Ovary (tissue), 9 donors: ENCODE measurements around the gene RGS5. TPM values are rescaled to one million over a fixed set of nuclear protein-coding genes. Genes with fewer than 3 reads are reported as not detected.

Experiments
- DNase-seq, 5 donors: peaks; one replicate each; pipeline ENCODE4 v3.0.0-alpha.2; 2019 to 2020
- H3K27ac ChIP-seq, 2 donors: fragments of 200-600 bp; one replicate each; pipeline versions ENCODE4 v1.5.1 to v1.8.0; 2019 to 2022
- H3K27me3 ChIP-seq: fragments of 200-600 bp; one replicate; pipeline ENCODE4 v1.8.0; 2022
- H3K36me3 ChIP-seq: fragments of 200-600 bp; sonication (generic); one replicate; pipeline ENCODE4 v1.5.1; 2019
- H3K4me1 ChIP-seq: one replicate; pipeline ENCODE4 v1.8.1; 2013; ENCODE audit warnings: mild to moderate bottlenecking, moderate library complexity; ENCODE audit not compliant: insufficient read depth
- H3K4me3 ChIP-seq: fragments of 200-600 bp; sonication (generic); one replicate; pipeline ENCODE4 v1.5.1; 2017
- H3K9me3 ChIP-seq, 2 donors: fragments of 200-600 bp in 1 of 2; sonication (generic) in 1 of 2; one replicate each; pipeline versions ENCODE4 v1.5.1 to v1.8.1; 2013 to 2019; ENCODE audit warnings: mild to moderate bottlenecking in 1 of 2, moderate library complexity in 1 of 2
- EP300 ChIP-seq: sonication (generic); formaldehyde crosslinking; IDR thresholded peaks from one replicate; pipeline ENCODE4 v1.6.1; 2017; ENCODE audit warnings: antibody characterized with exemption
- POLR2A ChIP-seq: fragments of 450-650 bp; IDR thresholded peaks from one replicate; pipeline ENCODE4 v1.6.1; 2017; ENCODE audit warnings: antibody characterized with exemption, mild to moderate bottlenecking, moderate library complexity
- WGBS, 3 donors: extraction: QIAGEN DNeasy Blood & Tissue Kit in 1 of 3; methylation state at CpG; one replicate each; pipeline versions ENCODE4 v1.1.5 to v1.1.7; 2013 to 2017; 5-methylcytosine and 5-hydroxymethylcytosine counted together
- intact Hi-C, 4 donors: fragments of 100-400 bp; cut with DNase I; formaldehyde crosslinking; loops; one replicate each; pipeline versions ENCODE4 v1.11.0 to v1.15.1; 2022 to 2023
- polyA plus RNA-seq, 2 donors: library from polyadenylated mRNA; stranded (reverse); fragments of 200-250 nt in 1 of 2; fragments of 350-450 nt in 1 of 2; fragmentation: Illumina TruSeq in 1 of 2; extraction: RNeasy Lipid Tissue Mini Kit (QIAGEN cat#74804) in 1 of 2; gene quantifications; one replicate each; pipeline ENCODE4 v1.2.3, GENCODE V29; 2013 to 2014
- total RNA-seq, 7 donors: library from RNA; depleted of rRNA in 2 of 7; stranded (reverse); fragments of >200 nt in 2 of 7; fragmentation: NEBNext Ultra II Directional in 3 of 7; extraction: Animal tissue kit (Norgen Biotek cat#: 25700) in 3 of 7; gene quantifications; one replicate each; pipeline versions ENCODE4 v1.1.0 to v1.2.4, GENCODE V29; 2016 to 2023
- TF ChIP-seq, protein P1 (sequence below), 3 donors: fragments of 450-650 bp in 2 of 3; fragments of 200-600 bp in 1 of 3; IDR thresholded peaks; one replicate each; pipeline versions ENCODE4 v1.5.1 to v1.8.0; 2016 to 2022; ENCODE audit warnings: antibody characterized with exemption in 3 of 3, mild to moderate bottlenecking in 1 of 3
- donor health status: DM: no; HTN: no; CAD: no; lungs with moderate emphysema.
- donor health status: DM: no; HTN: no; CAD: no.
- donor health status: Bipolar disorder and iron deficiency.
- donor health status: DM: yes; HTN: yes; CAD: no.
- donor health status: DM: no; HTN: no; CAD: no.
- donor health status: DM: yes; HTN: yes; CAD: no.

Gene RGS5
- total and polyA plus RNA-seq, 9 donors: 12.2 to 157 (median 44.2) TPM

DNA sequence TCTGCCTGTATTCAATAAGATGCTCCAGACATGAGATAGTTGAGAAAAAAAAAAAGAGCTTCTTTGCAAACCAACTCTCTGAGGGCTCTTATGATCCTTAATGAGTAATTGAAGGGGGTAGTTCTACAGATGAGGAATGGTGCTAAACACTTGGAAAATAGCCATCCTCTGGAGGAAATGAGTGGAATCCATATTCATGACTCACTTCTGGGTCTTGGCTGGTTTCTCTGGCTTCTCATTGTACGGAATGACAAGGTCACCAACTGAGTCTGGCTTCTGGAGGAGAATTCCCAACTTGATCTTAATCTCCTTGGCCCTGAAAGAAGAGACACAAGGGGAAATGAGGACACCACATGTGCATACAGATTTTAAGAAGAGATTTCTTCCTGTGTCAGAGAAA, 34.7 kb downstream of the RGS5 start:
- no peak overlapping the region for H3K4me3 ChIP-seq
- intact Hi-C loops: no loop called here
- no peaks in the 10 kb centered on the region for H3K9me3 ChIP-seq
- DNase-seq: no peak
- H3K4me1 ChIP-seq: peaks cover 4% of the 10 kb centered on the region
- WGBS, 3 donors: 0% methylated on average over 1 of the region's 1 CpG
- TF ChIP-seq EP300: no peak
- no peaks in the 10 kb centered on the region for H3K27me3 ChIP-seq
- H3K36me3 ChIP-seq: no peaks in the 10 kb centered on the region
- H3K27ac ChIP-seq: no peak overlapping the region

GRCh38 chr1:163166886-163167555, 35.7 kb downstream of the RGS5 start:
- no peak overlapping the region for H3K27ac ChIP-seq
- intact Hi-C loops: no loop called here

DNA sequence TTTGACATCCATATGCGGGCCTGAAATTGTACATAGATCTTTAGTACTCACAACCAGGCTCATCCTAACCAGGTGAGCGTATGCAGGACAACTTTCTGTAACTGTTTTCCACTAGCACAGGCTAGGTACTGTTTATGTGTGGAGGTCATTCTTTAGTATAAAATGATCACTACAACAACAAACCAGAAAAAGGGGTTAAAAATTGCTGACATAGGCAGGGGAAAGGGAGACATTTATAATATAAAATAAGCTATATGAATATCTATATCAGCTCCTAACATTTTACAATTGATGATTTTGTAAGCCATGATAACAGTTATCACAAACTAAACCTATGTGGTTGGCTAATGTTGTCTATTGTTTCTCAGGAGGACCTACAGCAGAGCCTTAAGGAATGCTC, 37.6 kb downstream of the RGS5 start:
- no peaks in the 10 kb centered on the region for H3K36me3 ChIP-seq
- peaks cover 4% of the 10 kb centered on the region for H3K4me1 ChIP-seq
- intact Hi-C loops: no loop called here
- H3K27ac ChIP-seq: no peak overlapping the region
- no peak overlapping the region for H3K4me3 ChIP-seq
- no peak for DNase-seq
- no peaks in the 10 kb centered on the region for H3K9me3 ChIP-seq
- 95 to 96% (median 96%) methylated on average over 2 of the region's 2 CpGs for WGBS, 3 donors
- no peak for TF ChIP-seq EP300
- TF ChIP-seq, protein P1, sequence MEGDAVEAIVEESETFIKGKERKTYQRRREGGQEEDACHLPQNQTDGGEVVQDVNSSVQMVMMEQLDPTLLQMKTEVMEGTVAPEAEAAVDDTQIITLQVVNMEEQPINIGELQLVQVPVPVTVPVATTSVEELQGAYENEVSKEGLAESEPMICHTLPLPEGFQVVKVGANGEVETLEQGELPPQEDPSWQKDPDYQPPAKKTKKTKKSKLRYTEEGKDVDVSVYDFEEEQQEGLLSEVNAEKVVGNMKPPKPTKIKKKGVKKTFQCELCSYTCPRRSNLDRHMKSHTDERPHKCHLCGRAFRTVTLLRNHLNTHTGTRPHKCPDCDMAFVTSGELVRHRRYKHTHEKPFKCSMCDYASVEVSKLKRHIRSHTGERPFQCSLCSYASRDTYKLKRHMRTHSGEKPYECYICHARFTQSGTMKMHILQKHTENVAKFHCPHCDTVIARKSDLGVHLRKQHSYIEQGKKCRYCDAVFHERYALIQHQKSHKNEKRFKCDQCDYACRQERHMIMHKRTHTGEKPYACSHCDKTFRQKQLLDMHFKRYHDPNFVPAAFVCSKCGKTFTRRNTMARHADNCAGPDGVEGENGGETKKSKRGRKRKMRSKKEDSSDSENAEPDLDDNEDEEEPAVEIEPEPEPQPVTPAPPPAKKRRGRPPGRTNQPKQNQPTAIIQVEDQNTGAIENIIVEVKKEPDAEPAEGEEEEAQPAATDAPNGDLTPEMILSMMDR (IDR thresholded peaks at IDR 0.05): no peak
- TF ChIP-seq POLR2A: no peak
- H3K27me3 ChIP-seq: no peaks in the 10 kb centered on the region

More at GRCh38 chr1:163166886-163167555, 35.7 kb downstream of the RGS5 start:
- TF ChIP-seq, protein P1 (IDR thresholded peaks at IDR 0.05): no peak
- TF ChIP-seq EP300: no peak
- no peak for TF ChIP-seq POLR2A
- Histone ChIP-seq H3K36me3 (no peaks in the 10 kb centered on the region), H3K4me1 (peaks cover 4% of the 10 kb centered on the region), H3K27me3 (no peaks in the 10 kb centered on the region), H3K4me3 (no peak overlapping the region), H3K9me3 (no peaks in the 10 kb centered on the region)
- WGBS, 3 donors: 54 to 72% (median 68%) methylated on average over 6 of the region's 6 CpGs
- no peak for DNase-seq

GRCh38 chr1:163163881-163164582, 38.7 kb downstream of the RGS5 start:
- Histone ChIP-seq H3K4me3 (no peak overlapping the region), H3K9me3 (no peaks in the 10 kb centered on the region), H3K36me3 (no peaks in the 10 kb centered on the region), H3K27me3 (no peaks in the 10 kb centered on the region), H3K27ac (no peak overlapping the region), H3K4me1 (peaks cover 4% of the 10 kb centered on the region)
- no peak for DNase-seq
- TF ChIP-seq POLR2A: no peak
- TF ChIP-seq, protein P1 (IDR thresholded peaks at IDR 0.05): no peak
- no peak for TF ChIP-seq EP300
- intact Hi-C loops: no loop called here
- 51 to 59% (median 52%) methylated on average over 4 of the region's 4 CpGs for WGBS, 3 donors

DNA sequence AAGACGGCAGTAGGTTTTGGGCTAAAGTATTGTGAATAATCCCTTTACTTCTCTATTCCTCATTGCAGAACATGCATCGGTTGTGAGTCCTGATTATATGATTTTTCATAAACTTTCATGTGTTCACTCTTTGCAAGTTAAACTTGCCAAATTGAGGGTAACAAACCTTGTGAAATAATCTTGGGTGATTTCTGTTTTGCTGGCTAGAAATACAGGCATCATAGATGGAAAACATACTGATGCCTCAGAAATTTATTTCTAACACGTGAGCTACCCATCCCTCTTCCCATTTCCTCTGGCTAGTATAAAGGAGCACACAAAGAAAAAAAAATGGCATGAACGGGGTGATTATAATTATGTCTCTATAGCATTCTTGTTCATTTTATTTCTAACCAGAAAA, 39.6 kb downstream of the RGS5 start:
- Histone ChIP-seq H3K27me3 (no peaks in the 10 kb centered on the region), H3K27ac (no peak overlapping the region), H3K9me3 (no peaks in the 10 kb centered on the region), H3K4me3 (no peak overlapping the region), H3K36me3 (no peaks in the 10 kb centered on the region), H3K4me1 (peaks cover 4% of the 10 kb centered on the region)
- 32 to 44% (median 36%) methylated on average over 4 of the region's 4 CpGs for WGBS, 3 donors
- no peak for TF ChIP-seq EP300
- TF ChIP-seq, protein P1 (IDR thresholded peaks at IDR 0.05): no peak
- no peak for TF ChIP-seq POLR2A
- intact Hi-C loops: no loop called here
- no peak for DNase-seq
